ENCODE measurements around the gene NDUFAF2.

NDUFAF2 gene

DNA sequence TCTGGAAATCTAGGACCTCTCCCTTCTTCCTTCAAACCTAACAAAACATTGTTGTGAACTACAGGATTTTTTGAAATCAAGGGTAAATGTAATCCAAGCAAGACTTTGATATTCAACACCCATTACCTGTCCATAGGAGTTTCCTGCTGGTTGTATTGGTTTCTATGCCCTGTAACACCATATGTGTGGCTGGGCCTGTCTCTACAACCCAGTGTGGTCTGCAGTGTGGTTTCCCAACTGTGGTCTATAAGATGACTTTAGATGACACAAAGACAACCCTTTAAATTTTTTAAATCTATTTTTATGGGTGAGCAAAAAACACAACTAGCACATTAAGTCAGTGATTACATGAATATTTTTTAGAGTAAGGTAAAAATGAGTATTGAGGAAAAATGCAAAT lies 124.1 kb downstream of the NDUFAF2 start:
- DNase-seq (ENCODE audit: low read depth), result no peak
- no peak overlapping the region for H3K4me3 ChIP-seq (ENCODE audit: control insufficient read depth, low read depth, low read length)
- TF ChIP-seq, protein P1, sequence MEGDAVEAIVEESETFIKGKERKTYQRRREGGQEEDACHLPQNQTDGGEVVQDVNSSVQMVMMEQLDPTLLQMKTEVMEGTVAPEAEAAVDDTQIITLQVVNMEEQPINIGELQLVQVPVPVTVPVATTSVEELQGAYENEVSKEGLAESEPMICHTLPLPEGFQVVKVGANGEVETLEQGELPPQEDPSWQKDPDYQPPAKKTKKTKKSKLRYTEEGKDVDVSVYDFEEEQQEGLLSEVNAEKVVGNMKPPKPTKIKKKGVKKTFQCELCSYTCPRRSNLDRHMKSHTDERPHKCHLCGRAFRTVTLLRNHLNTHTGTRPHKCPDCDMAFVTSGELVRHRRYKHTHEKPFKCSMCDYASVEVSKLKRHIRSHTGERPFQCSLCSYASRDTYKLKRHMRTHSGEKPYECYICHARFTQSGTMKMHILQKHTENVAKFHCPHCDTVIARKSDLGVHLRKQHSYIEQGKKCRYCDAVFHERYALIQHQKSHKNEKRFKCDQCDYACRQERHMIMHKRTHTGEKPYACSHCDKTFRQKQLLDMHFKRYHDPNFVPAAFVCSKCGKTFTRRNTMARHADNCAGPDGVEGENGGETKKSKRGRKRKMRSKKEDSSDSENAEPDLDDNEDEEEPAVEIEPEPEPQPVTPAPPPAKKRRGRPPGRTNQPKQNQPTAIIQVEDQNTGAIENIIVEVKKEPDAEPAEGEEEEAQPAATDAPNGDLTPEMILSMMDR (IDR thresholded peaks at IDR 0.05; ENCODE audit: control insufficient read depth, insufficient read depth, low read depth, low read length, missing control alignments), result no peak

DNA sequence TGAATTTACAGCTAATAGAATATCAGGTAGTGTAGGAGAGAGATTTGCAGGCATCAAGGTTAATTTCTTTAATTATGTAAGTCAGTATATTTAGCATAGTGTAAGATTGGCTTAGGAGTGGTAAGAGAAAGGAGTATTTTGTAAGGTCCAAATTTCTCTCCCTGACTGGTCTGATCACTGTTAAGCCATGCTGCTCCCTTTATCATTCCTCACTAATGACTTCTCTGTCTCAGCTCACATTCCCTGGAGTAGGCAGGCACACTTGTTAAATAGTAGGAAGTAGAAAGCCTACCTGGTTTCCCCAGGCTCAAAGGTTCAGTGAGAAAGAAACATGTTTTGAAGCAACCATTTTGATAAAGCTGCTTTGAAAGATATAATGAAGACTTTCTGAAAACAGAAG lies 126.5 kb downstream of the NDUFAF2 start:
- DNase-seq (ENCODE audit: low read depth), result no peak
- H3K4me3 ChIP-seq (ENCODE audit: control insufficient read depth, low read depth, low read length), result no peak overlapping the region
- TF ChIP-seq, protein P1 (IDR thresholded peaks at IDR 0.05; ENCODE audit: control insufficient read depth, insufficient read depth, low read depth, low read length, missing control alignments), result no peak

DNA sequence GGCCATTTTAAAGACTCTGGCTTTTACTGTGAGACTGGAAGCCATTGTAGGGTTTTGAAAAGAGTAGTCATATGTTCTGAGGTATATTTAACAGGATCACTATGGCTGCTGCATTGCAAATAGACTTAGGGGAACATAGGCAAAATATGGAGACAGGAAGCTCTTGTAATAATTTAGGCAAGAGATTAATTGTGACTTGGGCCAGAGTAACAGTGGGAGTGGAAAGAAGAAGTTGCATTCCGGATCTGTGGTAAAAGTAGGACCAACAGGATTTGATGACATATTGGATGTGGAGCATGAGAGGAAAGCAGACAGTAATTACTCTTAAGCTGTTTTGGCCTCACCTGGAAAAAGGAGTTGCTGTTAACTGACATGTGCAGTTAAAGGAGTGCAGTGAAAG lies 131.6 kb downstream of the NDUFAF2 start:
- no peak for DNase-seq (ENCODE audit: low read depth)
- TF ChIP-seq, protein P1 (IDR thresholded peaks at IDR 0.05; ENCODE audit: control insufficient read depth, insufficient read depth, low read depth, low read length, missing control alignments), result no peak
- no peak overlapping the region for H3K4me3 ChIP-seq (ENCODE audit: control insufficient read depth, low read depth, low read length)

DNA sequence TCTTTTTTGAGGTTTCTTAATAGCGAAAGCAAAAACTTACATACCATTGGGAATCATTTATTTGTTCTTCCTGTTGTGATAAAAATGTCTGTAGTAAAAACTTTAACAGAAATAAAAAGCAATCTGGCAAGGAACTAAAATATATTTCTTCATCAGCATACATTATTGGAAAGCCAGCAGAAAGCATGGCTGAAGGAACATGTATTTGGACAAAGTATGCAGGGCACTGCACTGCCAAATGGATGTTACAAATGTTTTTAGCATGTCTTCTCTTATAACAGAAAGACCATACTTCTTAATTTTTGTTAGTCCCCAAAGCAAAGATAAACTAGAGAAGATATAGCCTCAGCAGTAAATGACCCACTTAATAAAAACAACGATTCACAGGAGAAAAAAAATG lies 136.7 kb downstream of the NDUFAF2 start:
- TF ChIP-seq, protein P1 (IDR thresholded peaks at IDR 0.05; ENCODE audit: control insufficient read depth, insufficient read depth, low read depth, low read length, missing control alignments), result no peak
- H3K4me3 ChIP-seq (ENCODE audit: control insufficient read depth, low read depth, low read length), result no peak overlapping the region
- DNase-seq (ENCODE audit: low read depth), result no peak

DNA sequence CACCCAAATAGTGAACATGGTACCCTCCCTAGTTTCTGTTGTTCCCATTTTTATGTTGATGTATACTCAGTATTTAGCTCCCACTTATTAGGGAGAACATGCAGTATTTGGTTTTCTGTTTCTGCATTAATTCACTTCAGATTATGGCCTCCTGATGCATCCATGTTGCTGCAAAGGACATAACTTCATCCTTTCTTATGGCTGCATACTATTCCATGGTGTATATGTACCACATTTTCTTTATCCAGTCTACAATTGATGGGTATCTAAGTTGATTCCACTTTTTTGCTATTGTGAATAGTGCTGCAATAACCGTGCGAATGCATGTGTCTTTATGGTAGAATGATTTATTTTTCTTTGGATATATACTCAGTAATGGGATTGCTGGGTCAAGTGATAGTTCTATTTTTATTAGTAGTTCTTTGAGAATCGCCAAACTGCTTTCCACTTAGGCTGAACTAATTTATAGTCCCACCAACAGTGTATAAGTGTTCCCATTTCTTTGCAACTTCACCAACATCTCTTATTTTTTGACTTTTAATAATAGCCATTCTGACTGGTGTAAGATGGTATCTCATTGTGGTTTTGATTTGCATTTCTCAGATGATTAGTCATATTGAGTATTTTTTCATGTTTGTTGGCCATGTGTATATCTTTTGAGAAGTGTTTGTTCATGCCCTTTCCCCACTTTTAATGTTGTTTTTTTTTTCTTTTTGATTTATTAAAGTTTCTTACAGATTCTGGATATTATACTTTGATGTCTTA lies 137.7 kb downstream of the NDUFAF2 start:
- DNase-seq (ENCODE audit: low read depth), result no peak
- no peak overlapping the region for H3K4me3 ChIP-seq (ENCODE audit: control insufficient read depth, low read depth, low read length)
- TF ChIP-seq, protein P1 (IDR thresholded peaks at IDR 0.05; ENCODE audit: control insufficient read depth, insufficient read depth, low read depth, low read length, missing control alignments), result no peak

DNA sequence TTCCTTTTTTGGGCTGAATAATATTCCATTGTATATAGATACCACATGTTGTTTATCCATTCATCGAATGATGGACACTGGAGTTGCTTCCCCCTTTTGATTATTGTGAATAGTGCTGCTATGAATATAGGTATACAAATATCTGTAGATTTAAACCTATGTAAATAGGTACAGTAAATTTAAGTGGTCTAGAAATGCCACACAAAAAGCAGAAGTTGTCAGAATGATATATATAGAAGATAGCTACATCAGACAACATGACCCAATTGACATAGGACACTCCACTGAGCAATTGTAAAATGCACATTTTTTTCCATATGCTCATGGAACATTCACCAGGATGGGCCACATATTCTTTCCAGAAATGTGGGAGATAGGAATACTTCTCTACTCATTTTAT lies 139.7 kb downstream of the NDUFAF2 start:
- no peak overlapping the region for H3K4me3 ChIP-seq (ENCODE audit: control insufficient read depth, low read depth, low read length)
- no peak for DNase-seq (ENCODE audit: low read depth)
- TF ChIP-seq, protein P1 (IDR thresholded peaks at IDR 0.05; ENCODE audit: control insufficient read depth, insufficient read depth, low read depth, low read length, missing control alignments), result no peak

All from AG09309 (cell line).